ENCODE results near the gene KRTAP26-1.

Gene KRTAP26-1, protein sequence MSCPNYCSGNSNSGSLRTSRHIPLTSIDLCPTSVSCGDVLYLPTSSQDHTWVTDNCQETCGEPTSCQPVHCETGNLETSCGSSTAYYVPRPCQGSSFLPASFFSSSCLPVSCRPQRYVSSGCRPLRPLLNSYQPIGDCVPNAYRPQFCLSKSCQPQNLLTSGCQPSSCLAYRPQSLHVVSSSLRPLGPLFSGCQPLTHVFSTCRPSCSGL

GRCh38 chr21:30320215-30320614, at the start of gene KRTAP26-1:
Gene KRTAP26-1 (minus strand): TSS chr21:30320315. CDS start chr21:30320035, 280 bp downstream.
- no peak for DNase-seq

DNA sequence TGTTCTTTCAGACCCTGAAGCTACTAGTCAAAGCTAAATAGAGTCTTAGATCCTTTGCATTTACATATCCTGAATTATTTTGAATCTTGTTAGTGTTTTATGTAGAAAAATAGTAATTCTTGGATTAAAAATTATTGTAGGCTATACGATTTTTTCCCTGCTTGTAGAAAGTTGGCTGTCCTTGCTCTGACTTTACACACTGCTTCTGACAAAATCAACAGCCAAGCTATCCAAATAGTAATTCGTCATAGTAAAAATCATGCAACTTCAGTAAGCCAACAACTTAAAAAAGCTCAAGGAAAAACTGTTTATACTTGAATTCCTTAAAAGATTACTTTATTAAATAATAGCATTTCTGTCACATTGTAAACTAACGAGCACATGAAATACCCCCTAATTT, 35.8 kb upstream of the KRTAP26-1 start:
- no peak for DNase-seq

DNA sequence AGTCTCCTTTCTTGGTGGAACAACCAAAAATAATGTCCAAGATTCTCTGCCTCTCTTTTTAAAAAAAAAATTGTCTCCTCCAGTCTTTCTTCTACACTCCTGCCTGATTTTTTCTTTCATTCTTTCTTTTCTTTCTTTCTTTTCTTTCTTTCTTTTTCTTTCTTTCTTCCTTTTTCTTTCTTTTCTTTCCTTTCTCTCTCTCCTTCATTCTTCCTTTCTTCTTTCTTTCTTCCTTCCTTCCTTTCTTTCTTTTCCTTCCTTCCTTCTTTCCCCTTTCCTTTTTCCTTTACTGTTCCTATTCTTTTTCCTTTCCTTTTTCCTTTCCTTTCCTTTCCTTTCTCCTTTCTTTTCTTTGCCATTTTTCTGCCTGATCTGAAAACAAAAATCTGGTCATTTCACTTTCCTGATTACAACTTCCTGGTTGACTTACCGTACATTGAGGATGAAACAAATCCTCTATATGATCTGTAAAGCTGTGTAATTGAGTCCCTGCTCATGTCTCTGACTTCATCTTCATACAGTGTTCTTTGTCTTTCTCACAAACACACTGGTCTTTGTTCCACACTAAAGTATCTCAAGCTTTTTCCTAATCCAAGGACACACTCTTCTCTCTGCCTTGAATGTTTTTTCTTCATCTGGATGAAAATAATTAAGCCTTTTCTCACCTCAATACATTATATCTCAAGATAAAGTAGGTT, 34.3 kb upstream of the KRTAP26-1 start:
- DNase-seq, result no peak

DNA sequence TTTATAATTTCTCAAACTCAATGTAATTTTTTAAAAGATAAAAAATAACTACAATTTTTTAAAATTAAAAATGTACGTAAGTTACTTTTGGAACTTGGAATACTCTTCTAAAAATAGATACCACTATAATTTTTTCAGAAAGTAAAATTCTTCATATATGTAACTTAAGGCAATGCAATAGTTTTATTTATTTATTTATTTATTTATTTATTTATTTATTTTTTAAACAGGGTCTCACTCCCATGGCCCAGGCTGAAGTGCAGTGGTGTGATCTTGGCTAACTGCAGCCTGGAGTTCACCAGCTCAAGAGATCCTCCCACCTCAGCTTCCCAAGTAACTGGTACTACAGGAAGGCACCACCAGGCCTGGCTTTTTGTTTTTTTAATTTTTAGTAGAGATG, 31.4 kb upstream of the KRTAP26-1 start:
- no peak for DNase-seq

- DNase-seq, result no peak
Observed at GRCh38 chr21:30349572-30349971, 29.5 kb upstream of the KRTAP26-1 start.

DNA sequence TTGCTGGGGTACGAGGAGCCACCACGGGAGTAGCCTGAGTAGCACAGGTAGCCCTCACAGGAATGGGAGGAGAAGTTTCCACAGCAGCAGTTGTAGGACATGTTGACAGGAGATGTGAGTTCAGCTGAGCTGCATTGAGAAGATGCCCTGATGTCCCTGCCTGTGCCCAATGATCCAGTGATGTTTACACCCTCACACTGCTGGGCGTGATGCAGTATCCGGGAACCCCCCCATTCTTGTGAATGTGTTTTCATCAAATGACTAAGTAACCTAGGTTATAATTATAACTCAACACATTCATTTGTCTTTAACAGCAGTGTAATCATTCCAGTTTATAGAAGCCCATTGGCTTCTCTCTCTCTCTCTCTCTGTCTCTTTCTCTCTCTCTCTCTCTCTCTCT, 28.4 kb upstream of the KRTAP26-1 start, which contains the start of gene KRTAP23-1:
TSS of gene KRTAP23-1 (minus strand) at position 101 of the 400 bp plus-strand sequence. CDS start at position 101, 0 bp downstream.
- DNase-seq, result no peak

DNA sequence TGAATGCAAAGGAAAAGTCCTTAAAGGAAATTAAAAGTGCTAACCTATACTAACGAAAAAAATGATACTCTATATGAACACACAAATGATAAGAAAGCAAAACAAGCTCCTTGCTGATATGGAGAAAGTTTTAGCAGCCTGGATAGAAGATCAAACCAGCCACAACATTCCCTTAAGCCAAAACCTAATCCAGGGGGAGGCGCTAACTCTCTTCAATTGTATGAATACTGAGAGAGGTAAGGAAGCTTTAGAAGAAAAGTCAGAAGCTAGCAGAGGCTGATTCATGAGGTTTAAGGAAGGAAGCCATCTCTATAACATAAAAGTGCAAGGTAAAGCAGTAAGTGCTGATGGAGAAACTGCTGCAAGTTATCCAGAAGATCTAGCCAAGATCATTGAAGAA, 24.9 kb upstream of the KRTAP26-1 start:
- DNase-seq, result no peak

DNA sequence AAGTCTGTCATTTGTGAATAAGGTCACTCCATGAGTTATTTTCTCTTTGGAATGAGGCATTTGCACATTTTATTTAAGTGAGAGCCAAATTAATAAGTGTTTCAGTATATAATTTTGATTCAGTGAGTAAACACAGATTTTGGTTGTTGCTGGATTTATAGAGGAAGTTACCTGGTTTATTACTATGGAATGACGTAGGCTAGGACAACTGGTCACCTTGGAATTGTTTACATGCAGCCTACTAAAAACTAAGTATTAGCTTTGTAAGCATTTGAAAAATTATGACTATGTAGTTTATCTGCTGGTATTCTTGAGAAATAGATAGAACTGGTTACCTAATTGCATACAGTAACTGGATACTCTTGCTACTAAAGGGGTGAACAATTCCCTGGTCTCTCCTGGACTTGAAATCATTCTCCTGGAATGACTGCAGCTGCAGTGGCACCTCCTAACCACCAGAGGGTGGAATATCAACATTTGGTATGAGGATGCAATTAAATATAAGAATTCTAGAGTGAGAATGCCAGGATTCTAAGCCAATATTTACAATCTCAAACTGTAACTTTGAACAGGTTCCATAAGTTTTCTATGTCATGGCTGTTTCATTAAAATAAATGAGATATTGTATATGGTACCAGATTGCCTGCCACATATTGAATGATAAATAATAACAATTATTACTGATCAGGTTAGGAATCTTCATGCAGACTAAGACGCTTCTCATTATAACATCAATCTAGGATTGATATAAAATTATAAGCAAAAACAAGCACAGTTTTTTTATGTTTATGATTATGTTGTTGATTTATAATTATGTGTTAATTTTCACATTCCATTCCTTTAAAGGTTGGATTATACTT, 20.8 kb upstream of the KRTAP26-1 start:
- DNase-seq, result peak; percentile 39

GRCh38 chr21:30338717-30339116, 18.6 kb upstream of the KRTAP26-1 start:
- DNase-seq, result no peak

DNA sequence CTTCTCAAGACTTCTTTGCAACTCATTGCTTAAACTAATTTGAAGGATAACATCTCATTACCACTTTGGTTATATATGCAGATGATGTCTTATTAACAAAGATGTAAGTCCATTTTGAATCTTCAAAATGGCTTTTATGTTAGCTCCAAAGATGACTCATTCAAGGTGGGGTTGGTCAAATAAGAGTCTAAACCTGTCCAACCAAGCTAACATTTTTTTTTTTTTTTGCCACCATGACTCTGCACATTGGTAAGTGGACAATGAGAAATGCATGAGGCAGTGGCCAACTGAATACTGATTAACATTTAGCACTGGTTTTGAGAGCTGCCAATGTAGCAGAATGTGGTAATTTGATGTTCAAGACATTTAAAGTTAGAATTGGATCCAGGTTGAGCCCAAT, 17.7 kb upstream of the KRTAP26-1 start:
- DNase-seq, result no peak

DNA sequence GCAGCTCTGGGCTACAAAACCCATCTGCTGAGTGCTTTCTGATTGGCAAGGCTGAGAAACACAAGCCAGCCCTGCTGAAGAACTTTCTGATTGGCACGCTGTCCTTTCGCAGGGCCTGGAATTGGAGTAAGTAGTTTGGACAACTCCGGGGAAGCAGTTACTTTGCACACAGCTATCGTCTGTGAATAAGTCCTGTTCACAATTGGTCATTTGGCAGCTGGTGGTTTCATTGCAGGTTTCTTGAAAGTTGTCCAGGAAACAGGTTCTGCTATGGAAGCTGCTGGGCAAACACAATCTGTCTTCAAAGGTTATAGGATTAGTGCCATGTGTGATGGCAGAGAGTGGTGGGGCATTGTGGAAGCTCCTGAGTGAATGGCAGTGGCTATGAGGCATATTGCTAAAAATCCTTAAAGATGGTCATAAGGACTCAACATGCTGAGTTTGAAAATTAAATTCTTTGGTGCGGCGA, 17.2 kb upstream of the KRTAP26-1 start, which contains the start of gene KRTAP27-1:
TSS of gene KRTAP27-1 (minus strand) at position 419 of the 469 bp plus-strand sequence. CDS start at position 393, 26 bp downstream.
- DNase-seq, result no peak

DNA sequence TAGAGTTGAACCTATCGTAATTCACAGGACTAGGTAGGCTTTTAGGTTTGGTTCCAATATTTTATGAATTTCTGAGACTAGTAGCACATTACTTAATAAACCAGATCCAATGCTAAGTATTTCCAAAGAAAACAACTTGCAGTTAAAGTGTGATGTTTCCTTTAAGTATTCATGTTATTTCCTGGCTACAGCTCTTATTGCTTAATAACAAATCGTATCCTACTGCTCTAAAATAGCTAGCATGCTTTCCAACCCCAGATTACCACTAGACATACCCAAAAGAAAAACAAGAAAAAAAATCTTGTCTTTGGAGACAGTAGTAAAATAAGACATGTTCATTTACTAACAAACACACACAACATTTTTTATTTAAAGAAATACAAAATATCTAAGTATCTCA, 16.5 kb upstream of the KRTAP26-1 start:
- no peak for DNase-seq

- DNase-seq, result no peak
Observed at GRCh38 chr21:30333736-30334135, 13.6 kb upstream of the KRTAP26-1 start.

GRCh38 chr21:30332681-30333080, 12.6 kb upstream of the KRTAP26-1 start:
- no peak for DNase-seq

DNA sequence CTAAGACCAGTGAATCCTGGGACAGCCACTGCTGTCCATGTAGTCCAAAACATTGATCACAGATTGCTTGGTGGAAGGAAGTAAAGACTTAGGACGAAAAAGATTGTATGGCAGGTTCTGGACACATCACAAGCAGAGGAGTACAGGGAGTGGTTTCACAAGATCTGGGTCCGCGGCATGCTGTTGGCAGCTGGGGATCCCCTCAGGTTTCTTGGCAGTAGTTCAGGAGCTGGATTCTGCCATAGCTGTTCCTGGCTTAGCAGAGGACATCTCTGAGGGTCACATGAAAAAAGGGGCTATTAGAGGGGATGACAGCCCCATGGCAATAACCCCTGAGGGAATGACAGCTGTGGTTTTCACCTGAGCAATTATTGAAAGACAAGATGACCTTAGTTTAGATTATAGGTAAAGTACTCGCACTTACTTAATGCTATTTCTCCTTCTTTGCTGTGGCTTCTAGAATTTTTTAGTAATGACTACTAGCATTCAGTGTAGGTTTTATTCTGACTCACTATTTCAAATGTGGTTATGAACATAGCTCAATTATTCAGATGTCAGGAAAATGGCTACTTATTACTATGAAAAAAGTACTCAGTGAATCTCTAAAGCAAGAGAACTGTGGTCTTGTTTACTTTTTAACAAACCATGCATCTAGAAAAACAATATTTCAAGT, 9.2 kb upstream of the KRTAP26-1 start:
- no peak for DNase-seq

- DNase-seq, result no peak
Observed at GRCh38 chr21:30326390-30326789, 6.3 kb upstream of the KRTAP26-1 start.

- no peak for DNase-seq
Observed at GRCh38 chr21:30315701-30316100, 4.4 kb downstream of the KRTAP26-1 start.

GRCh38 chr21:30306884-30307283, 13.2 kb downstream of the KRTAP26-1 start:
- no peak for DNase-seq

GRCh38 chr21:30305136-30305535, 15.0 kb downstream of the KRTAP26-1 start:
- DNase-seq, result no peak

DNA sequence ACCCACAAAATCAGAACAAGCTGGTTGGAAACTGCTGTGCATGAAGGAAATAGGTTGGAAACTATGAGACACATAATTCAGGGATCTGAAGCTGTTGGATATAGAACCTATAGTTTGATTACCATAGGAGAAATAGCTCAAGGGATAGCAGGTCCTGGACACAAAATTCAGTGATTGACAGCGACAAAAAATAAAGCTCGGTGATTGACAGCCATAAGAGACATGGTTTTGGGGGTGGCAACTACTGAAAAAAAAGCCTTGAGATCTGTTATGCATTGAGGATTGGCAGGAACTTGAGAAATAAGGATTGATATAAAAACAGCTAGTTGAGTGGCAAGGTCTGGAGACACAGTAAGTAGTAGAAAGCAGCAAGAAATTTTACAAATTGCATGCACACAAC, 30.9 kb downstream of the KRTAP26-1 start, which contains the start of gene KRTAP25-1:
TSS of gene KRTAP25-1 (minus strand) at position 300 of the 400 bp plus-strand sequence. CDS start at position 276, 24 bp downstream.
- DNase-seq, result no peak

- DNase-seq, result no peak
Observed at GRCh38 chr21:30282850-30283249, 37.3 kb downstream of the KRTAP26-1 start, which contains the start of gene KRTAP24-1. Gene KRTAP24-1 (minus strand): TSS chr21:30282950. CDS start chr21:30282932, 18 bp downstream.

DNA sequence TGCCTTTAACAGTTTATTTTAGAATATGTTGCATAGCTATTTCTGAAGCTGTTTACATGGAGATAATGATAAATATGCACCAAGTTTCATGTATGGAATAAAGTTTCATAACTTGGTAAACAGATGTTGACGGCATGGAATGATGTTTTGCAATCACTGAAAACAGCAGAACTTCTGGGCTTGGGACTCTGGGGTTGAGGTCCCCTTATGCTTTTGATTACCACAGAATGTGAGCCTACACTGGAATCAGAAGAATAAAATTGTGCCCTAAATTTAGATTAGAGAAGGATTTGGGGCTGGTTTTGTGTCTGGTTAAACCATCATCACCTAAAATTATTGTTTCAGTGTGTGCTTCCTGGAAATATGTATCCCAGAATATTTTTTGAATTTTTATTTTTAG, 48.5 kb downstream of the KRTAP26-1 start:
- no peak for DNase-seq

All from activated CD4-positive, alpha-beta T cell treated with anti-CD3 and anti-CD28 coated beads for 48 hours (primary cell).